ENCODE results near the gene ADCY4.
"Not testable (repeated sequence)": the region's sequence is repeated elsewhere in the genome, so short reads cannot be mapped to it uniquely, and the experiment has no call there.

The ADCY4 gene

GRCh38 chr14:24356208-24356607, 21.3 kb upstream of the ADCY4 start:
- DNase-seq (ENCODE audit: insufficient read length, low spot score) = no peak
- TF ChIP-seq POLR2AphosphoS5 (IDR thresholded peaks at IDR 0.05; ENCODE audit: low read depth, low read length) (no peak), TAF1 (IDR thresholded peaks at IDR 0.05; ENCODE audit: low read depth, low read length) (no peak), POU2F2 (IDR thresholded peaks at IDR 0.05; ENCODE audit: low read depth, low read length) (no peak), SPI1 (IDR thresholded peaks at IDR 0.05; ENCODE audit: low read depth, low read length) (no peak), POLR2A (IDR thresholded peaks at IDR 0.05; ENCODE audit: low read depth, low read length) (no peak), PAX5 (IDR thresholded peaks at IDR 0.05; ENCODE audit: insufficient read depth, low read length, severe bottlenecking) (no peak)
- FAIRE-seq = no peak

GRCh38 chr14:24355009-24355408, 20.1 kb upstream of the ADCY4 start:
- no peak for FAIRE-seq
- no peak for TF ChIP-seq POU2F2 (IDR thresholded peaks at IDR 0.05; ENCODE audit: low read depth, low read length)
- TF ChIP-seq PAX5 (IDR thresholded peaks at IDR 0.05; ENCODE audit: insufficient read depth, low read length, severe bottlenecking) = no peak
- no peak for TF ChIP-seq TAF1 (IDR thresholded peaks at IDR 0.05; ENCODE audit: low read depth, low read length)
- TF ChIP-seq POLR2A (IDR thresholded peaks at IDR 0.05; ENCODE audit: low read depth, low read length) = no peak
- TF ChIP-seq POLR2AphosphoS5 (IDR thresholded peaks at IDR 0.05; ENCODE audit: low read depth, low read length) = no peak
- no peak for TF ChIP-seq SPI1 (IDR thresholded peaks at IDR 0.05; ENCODE audit: low read depth, low read length)
- DNase-seq (ENCODE audit: insufficient read length, low spot score) = no peak

- DNase-seq (ENCODE audit: insufficient read length, low spot score); FAIRE-seq: not testable (repeated sequence)
These were observed 19.6 kb upstream of the ADCY4 start for GRCh38 chr14:24354482-24354825.

GRCh38 chr14:24353559-24354481, 18.9 kb upstream of the ADCY4 start:
- no peak for TF ChIP-seq SPI1 (IDR thresholded peaks at IDR 0.05; ENCODE audit: low read depth, low read length)
- no peak for TF ChIP-seq POU2F2 (IDR thresholded peaks at IDR 0.05; ENCODE audit: low read depth, low read length)
- no peak for TF ChIP-seq PAX5 (IDR thresholded peaks at IDR 0.05; ENCODE audit: insufficient read depth, low read length, severe bottlenecking)
- TF ChIP-seq TAF1 (IDR thresholded peaks at IDR 0.05; ENCODE audit: low read depth, low read length) = no peak
- no peak for TF ChIP-seq POLR2AphosphoS5 (IDR thresholded peaks at IDR 0.05; ENCODE audit: low read depth, low read length)
- no peak for TF ChIP-seq POLR2A (IDR thresholded peaks at IDR 0.05; ENCODE audit: low read depth, low read length)
- DNase-seq (ENCODE audit: insufficient read length, low spot score) (no peak), FAIRE-seq (no peak)

DNA sequence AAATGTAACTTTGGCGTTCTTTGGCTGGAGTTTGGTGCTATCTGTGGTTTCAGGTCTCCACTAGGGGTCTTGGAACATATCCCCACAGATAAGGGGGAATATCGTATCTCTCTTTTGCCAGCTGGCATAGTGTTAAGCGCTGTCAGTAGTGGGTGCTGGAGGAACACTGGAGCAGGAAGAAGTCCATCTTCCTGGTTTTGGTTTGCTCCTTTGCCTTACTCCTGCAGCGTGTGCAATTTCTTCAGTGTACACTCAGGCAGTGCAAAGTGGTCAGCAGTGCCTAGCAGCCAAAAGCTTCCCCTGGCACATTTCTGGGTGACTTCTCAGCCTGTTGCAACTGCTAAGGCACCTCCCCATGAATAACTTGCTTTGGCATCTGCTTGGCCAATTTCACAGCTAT, 16.6 kb upstream of the ADCY4 start:
- DNase-seq (ENCODE audit: insufficient read length, low spot score) = no peak
- TF ChIP-seq SPI1 (IDR thresholded peaks at IDR 0.05; ENCODE audit: low read depth, low read length) (no peak), POLR2A (IDR thresholded peaks at IDR 0.05; ENCODE audit: low read depth, low read length) (no peak), TAF1 (IDR thresholded peaks at IDR 0.05; ENCODE audit: low read depth, low read length) (no peak), POLR2AphosphoS5 (IDR thresholded peaks at IDR 0.05; ENCODE audit: low read depth, low read length) (no peak), PAX5 (IDR thresholded peaks at IDR 0.05; ENCODE audit: insufficient read depth, low read length, severe bottlenecking) (no peak), POU2F2 (IDR thresholded peaks at IDR 0.05; ENCODE audit: low read depth, low read length) (no peak)
- no peak for FAIRE-seq

- DNase-seq (ENCODE audit: insufficient read length, low spot score) (no peak), FAIRE-seq (no peak)
- TF ChIP-seq POLR2A (IDR thresholded peaks at IDR 0.05; ENCODE audit: low read depth, low read length) (no peak), POU2F2 (IDR thresholded peaks at IDR 0.05; ENCODE audit: low read depth, low read length) (no peak), POLR2AphosphoS5 (IDR thresholded peaks at IDR 0.05; ENCODE audit: low read depth, low read length) (no peak), SPI1 (IDR thresholded peaks at IDR 0.05; ENCODE audit: low read depth, low read length) (no peak), PAX5 (IDR thresholded peaks at IDR 0.05; ENCODE audit: insufficient read depth, low read length, severe bottlenecking) (no peak), TAF1 (IDR thresholded peaks at IDR 0.05; ENCODE audit: low read depth, low read length) (no peak)
These were observed 14.9 kb upstream of the ADCY4 start for GRCh38 chr14:24349742-24350141.

GRCh38 chr14:24348186-24348585, 13.3 kb upstream of the ADCY4 start:
- no peak for FAIRE-seq
- DNase-seq (ENCODE audit: insufficient read length, low spot score) = no peak
- no peak for TF ChIP-seq POLR2A (IDR thresholded peaks at IDR 0.05; ENCODE audit: low read depth, low read length)
- no peak for TF ChIP-seq POU2F2 (IDR thresholded peaks at IDR 0.05; ENCODE audit: low read depth, low read length)
- no peak for TF ChIP-seq POLR2AphosphoS5 (IDR thresholded peaks at IDR 0.05; ENCODE audit: low read depth, low read length)
- no peak for TF ChIP-seq SPI1 (IDR thresholded peaks at IDR 0.05; ENCODE audit: low read depth, low read length)
- no peak for TF ChIP-seq TAF1 (IDR thresholded peaks at IDR 0.05; ENCODE audit: low read depth, low read length)
- no peak for TF ChIP-seq PAX5 (IDR thresholded peaks at IDR 0.05; ENCODE audit: insufficient read depth, low read length, severe bottlenecking)

GRCh38 chr14:24347134-24347533, 12.3 kb upstream of the ADCY4 start:
- no peak for FAIRE-seq
- TF ChIP-seq PAX5 (IDR thresholded peaks at IDR 0.05; ENCODE audit: insufficient read depth, low read length, severe bottlenecking) = no peak
- no peak for TF ChIP-seq TAF1 (IDR thresholded peaks at IDR 0.05; ENCODE audit: low read depth, low read length)
- TF ChIP-seq POLR2A (IDR thresholded peaks at IDR 0.05; ENCODE audit: low read depth, low read length) = no peak
- no peak for TF ChIP-seq POLR2AphosphoS5 (IDR thresholded peaks at IDR 0.05; ENCODE audit: low read depth, low read length)
- no peak for TF ChIP-seq POU2F2 (IDR thresholded peaks at IDR 0.05; ENCODE audit: low read depth, low read length)
- TF ChIP-seq SPI1 (IDR thresholded peaks at IDR 0.05; ENCODE audit: low read depth, low read length) = no peak

DNA sequence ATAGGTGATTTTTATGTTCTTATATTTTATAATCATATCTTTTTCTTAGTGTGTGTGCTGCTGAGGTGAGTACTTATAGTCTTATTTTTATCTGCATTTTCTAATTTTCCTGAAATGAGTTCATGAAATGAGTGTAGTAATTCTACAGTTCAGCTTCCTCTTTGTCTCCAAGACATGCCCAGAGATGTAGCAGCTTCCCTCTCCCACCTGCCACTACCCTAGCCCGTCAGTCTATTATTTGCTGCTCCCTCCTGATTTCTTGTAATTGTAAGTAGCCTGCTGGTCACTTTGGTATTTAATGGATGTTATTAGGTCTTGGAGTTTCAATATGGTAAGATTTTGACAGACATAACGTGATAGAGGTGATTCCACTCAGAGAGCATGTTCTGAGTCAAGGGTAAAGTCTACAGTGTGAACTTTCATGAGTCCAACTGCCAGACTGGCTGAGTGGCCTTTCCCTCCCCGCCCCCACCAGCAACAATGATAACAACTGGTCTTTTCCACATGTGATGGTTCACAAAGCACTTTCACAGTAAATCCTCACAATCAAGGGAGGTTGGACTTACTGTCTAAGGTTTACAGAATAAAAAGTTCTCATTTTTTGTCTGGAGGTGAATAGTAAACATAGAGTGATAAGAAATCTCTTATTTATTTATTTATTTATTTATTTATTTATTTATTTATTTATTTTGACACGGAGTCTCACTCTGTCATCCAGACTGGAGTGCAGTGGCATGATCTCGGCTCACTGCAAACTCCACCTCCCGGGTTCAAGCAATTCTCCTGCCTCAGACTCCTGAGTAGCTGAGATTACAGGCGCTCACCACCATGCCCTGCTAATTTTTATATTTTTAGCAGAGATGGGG, 9.2 kb upstream of the ADCY4 start:
- TF ChIP-seq TAF1 (IDR thresholded peaks at IDR 0.05; ENCODE audit: low read depth, low read length) (no peak), SPI1 (IDR thresholded peaks at IDR 0.05; ENCODE audit: low read depth, low read length) (no peak), POLR2A (IDR thresholded peaks at IDR 0.05; ENCODE audit: low read depth, low read length) (no peak), POU2F2 (IDR thresholded peaks at IDR 0.05; ENCODE audit: low read depth, low read length) (no peak), PAX5 (IDR thresholded peaks at IDR 0.05; ENCODE audit: insufficient read depth, low read length, severe bottlenecking) (no peak), POLR2AphosphoS5 (IDR thresholded peaks at IDR 0.05; ENCODE audit: low read depth, low read length) (no peak)
- DNase-seq (ENCODE audit: insufficient read length, low spot score) (no peak), FAIRE-seq (no peak)

More at GRCh38 chr14:24347134-24347533, 12.3 kb upstream of the ADCY4 start:
- DNase-seq (ENCODE audit: insufficient read length, low spot score) = no peak

Measured in GM12891 (cell line).